ENCODE measurements around the gene TBC1D4. TPM values are rescaled to one million over a fixed set of nuclear protein-coding genes. Genes with fewer than 3 reads are reported as not detected.
"Not testable (repeated sequence)": the region's sequence is repeated elsewhere in the genome, so short reads cannot be mapped to it uniquely, and the experiment has no call there.

The TBC1D4 gene
- total RNA-seq, 4 donors from 2014 or later = 31.0 to 91.3 (median 46.1) TPM

DNA sequence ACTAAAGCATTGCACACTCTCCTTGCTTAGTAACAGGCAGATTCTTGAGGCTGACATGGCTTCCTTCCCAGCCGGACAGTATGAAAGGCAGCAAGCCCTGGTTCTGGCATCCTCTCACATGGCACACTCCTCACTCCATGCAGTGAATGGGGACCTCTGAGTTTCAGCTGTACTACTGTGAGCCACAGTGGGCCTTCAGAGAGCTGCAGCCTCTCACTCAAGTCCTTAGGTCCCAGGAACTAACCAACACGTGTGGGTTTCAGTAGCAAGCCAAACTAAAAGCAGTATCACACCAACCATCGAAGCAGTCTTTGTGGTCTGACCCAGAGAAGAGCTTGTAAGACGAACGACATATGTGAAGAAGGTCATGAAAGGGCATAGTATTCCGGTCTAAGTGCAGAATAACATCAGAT is 128.2 kb downstream of the TBC1D4 start:
- in situ Hi-C loops (cut with MboI; ENCODE audit: low pct_ligation_motif_present in 1 of 4, low pct_unique_long_range_greater_than_20kb in 1 of 4, low sequenced_read_pairs in 3 of 4) (loop anchor here in 1 of 4 donors (25.0 kb wide), 1 partner anchor 134 kb away; the partner anchor contains the start of gene TBC1D4), intact Hi-C loops (cut with DNase I; ENCODE audit: low total_unique reads) (no loop called here)
- H3K27ac ChIP-seq = no peak overlapping the region
- H3K4me3 ChIP-seq = no peak overlapping the region
- no peak for DNase-seq
- WGBS, 2 donors (ENCODE audit: low coverage in 1 of 2) = 78 to 83% methylated on average over 1 to 6 of the region's 6 CpGs
- H3K36me3 ChIP-seq = peaks cover 0 to 8% (median 0%) of the 10 kb centered on the region in 4 donors
- TF ChIP-seq POLR2A (IDR thresholded peaks at IDR 0.05) (no peak), EP300 (IDR thresholded peaks at IDR 0.05; ENCODE audit: low read depth) (no peak), POLR2AphosphoS5 (IDR thresholded peaks at IDR 0.05) (no peak)
- TF ChIP-seq, protein P1, sequence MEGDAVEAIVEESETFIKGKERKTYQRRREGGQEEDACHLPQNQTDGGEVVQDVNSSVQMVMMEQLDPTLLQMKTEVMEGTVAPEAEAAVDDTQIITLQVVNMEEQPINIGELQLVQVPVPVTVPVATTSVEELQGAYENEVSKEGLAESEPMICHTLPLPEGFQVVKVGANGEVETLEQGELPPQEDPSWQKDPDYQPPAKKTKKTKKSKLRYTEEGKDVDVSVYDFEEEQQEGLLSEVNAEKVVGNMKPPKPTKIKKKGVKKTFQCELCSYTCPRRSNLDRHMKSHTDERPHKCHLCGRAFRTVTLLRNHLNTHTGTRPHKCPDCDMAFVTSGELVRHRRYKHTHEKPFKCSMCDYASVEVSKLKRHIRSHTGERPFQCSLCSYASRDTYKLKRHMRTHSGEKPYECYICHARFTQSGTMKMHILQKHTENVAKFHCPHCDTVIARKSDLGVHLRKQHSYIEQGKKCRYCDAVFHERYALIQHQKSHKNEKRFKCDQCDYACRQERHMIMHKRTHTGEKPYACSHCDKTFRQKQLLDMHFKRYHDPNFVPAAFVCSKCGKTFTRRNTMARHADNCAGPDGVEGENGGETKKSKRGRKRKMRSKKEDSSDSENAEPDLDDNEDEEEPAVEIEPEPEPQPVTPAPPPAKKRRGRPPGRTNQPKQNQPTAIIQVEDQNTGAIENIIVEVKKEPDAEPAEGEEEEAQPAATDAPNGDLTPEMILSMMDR (IDR thresholded peaks at IDR 0.05) = no peak
- no peaks in the 10 kb centered on the region for H3K27me3 ChIP-seq
- H3K4me1 ChIP-seq = no peaks in the 10 kb centered on the region
- no peaks in the 10 kb centered on the region for H3K9me3 ChIP-seq

DNA sequence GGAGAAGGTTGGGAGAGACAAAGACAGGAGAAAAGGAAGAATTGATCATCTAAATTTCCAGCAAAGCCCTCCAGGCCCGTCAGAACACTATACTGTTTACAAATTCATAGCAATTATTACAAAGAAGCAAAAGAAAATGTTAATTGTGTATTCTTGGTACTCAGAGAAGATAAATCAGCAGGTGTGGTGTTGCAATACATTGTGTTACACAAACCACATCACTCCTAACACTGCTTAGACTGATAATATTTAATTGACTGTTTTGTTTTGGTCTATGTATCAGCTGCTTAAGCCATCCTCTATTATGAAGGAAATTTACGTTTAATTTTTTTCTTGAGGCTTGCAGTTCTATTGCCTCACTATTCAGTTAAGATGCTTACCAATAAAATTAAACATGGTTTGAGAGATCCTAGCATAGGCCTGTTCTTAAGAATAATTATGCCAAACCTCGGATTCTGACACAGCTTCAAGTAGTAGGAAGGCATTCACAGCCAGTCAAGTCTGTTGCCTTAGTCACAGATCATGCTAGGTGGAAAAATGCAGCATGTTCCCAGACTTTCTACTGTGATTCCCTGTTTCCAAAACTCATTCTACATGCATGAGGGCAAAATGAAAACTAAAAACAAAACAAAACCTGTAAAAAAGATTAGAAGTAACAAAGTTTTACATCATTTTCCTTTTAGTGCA is 129.2 kb downstream of the TBC1D4 start:
- Histone ChIP-seq H3K27me3 (no peaks in the 10 kb centered on the region), H3K4me3 (no peak overlapping the region), H3K9me3 (no peaks in the 10 kb centered on the region), H3K4me1 (no peaks in the 10 kb centered on the region), H3K27ac (no peak overlapping the region), H3K36me3 (peaks cover 0 to 8% (median 0%) of the 10 kb centered on the region in 4 donors)
- no peak for DNase-seq
- intact Hi-C loops (cut with DNase I; ENCODE audit: low total_unique reads) = no loop called here
- WGBS, 2 donors (ENCODE audit: low coverage in 1 of 2) = 86 to 87% methylated on average over 3 of the region's 3 CpGs
- in situ Hi-C loops (cut with MboI; ENCODE audit: low pct_ligation_motif_present in 1 of 4, low pct_unique_long_range_greater_than_20kb in 1 of 4, low sequenced_read_pairs in 3 of 4) = loop anchor here in 1 of 4 donors (25.0 kb wide), 1 partner anchor 135 kb away; the partner anchor contains the start of gene TBC1D4
- TF ChIP-seq POLR2A (IDR thresholded peaks at IDR 0.05) (no peak), EP300 (IDR thresholded peaks at IDR 0.05; ENCODE audit: low read depth) (no peak)

GRCh38 chr13:75351538-75351937 is 130.4 kb downstream of the TBC1D4 start:
- in situ Hi-C loops (cut with MboI; ENCODE audit: low pct_ligation_motif_present in 1 of 4, low pct_unique_long_range_greater_than_20kb in 1 of 4, low sequenced_read_pairs in 3 of 4) = loop anchor here in 1 of 4 donors (25.0 kb wide), 1 partner anchor 136 kb away; the partner anchor contains the start of gene TBC1D4
- H3K27me3 ChIP-seq; H3K36me3 ChIP-seq; H3K27ac ChIP-seq; H3K9me3 ChIP-seq; H3K4me3 ChIP-seq; intact Hi-C loops (cut with DNase I; ENCODE audit: low total_unique reads); DNase-seq; H3K4me1 ChIP-seq: not testable (repeated sequence)
- 93 to 100% methylated on average over 2 to 3 of the region's 3 CpGs for WGBS, 2 donors (ENCODE audit: low coverage in 1 of 2)

- no peak for TF ChIP-seq POLR2A (IDR thresholded peaks at IDR 0.05)
- no peak for TF ChIP-seq POLR2AphosphoS5 (IDR thresholded peaks at IDR 0.05)
- TF ChIP-seq, protein P1 (IDR thresholded peaks at IDR 0.05) = no peak
- no peak for TF ChIP-seq EP300 (IDR thresholded peaks at IDR 0.05; ENCODE audit: low read depth)
- Histone ChIP-seq H3K9me3 (no peaks in the 10 kb centered on the region), H3K4me3 (no peak overlapping the region), H3K36me3 (no peaks in the 10 kb centered on the region), H3K4me1 (no peaks in the 10 kb centered on the region), H3K27me3 (no peaks in the 10 kb centered on the region), H3K27ac (no peak overlapping the region)
- DNase-seq = no peak
- in situ Hi-C loops (cut with MboI; ENCODE audit: low pct_ligation_motif_present in 1 of 4, low pct_unique_long_range_greater_than_20kb in 1 of 4, low sequenced_read_pairs in 3 of 4) = no loop called here
- 69 to 78% methylated on average over 1 of the region's 1 CpG for WGBS, 2 donors (ENCODE audit: low coverage in 1 of 2)
- intact Hi-C loops (cut with DNase I; ENCODE audit: low total_unique reads) = no loop called here
These were observed 134.0 kb downstream of the TBC1D4 start for GRCh38 chr13:75347925-75348324.

GRCh38 chr13:75347457-75347856 is 134.5 kb downstream of the TBC1D4 start:
- no peaks in the 10 kb centered on the region for H3K9me3 ChIP-seq
- 62 to 89% methylated on average over 1 of the region's 1 CpG for WGBS, 2 donors (ENCODE audit: low coverage in 1 of 2)

More at GRCh38 chr13:75347457-75347856, 134.5 kb downstream of the TBC1D4 start:
- H3K36me3 ChIP-seq = no peaks in the 10 kb centered on the region
- intact Hi-C loops (cut with DNase I; ENCODE audit: low total_unique reads) (no loop called here), in situ Hi-C loops (cut with MboI; ENCODE audit: low pct_ligation_motif_present in 1 of 4, low pct_unique_long_range_greater_than_20kb in 1 of 4, low sequenced_read_pairs in 3 of 4) (no loop called here)
- no peak overlapping the region for H3K4me3 ChIP-seq
- H3K4me1 ChIP-seq = no peaks in the 10 kb centered on the region
- DNase-seq = no peak
- H3K27ac ChIP-seq = no peak overlapping the region
- no peaks in the 10 kb centered on the region for H3K27me3 ChIP-seq
- TF ChIP-seq, protein P1 (IDR thresholded peaks at IDR 0.05) = no peak
- TF ChIP-seq EP300 (IDR thresholded peaks at IDR 0.05; ENCODE audit: low read depth) (no peak), POLR2A (IDR thresholded peaks at IDR 0.05) (no peak), POLR2AphosphoS5 (IDR thresholded peaks at IDR 0.05) (no peak)
